Thoracic aorta (tissue), 2 donors: ENCODE data around the gene CUBN. TPM values are rescaled to one million over a fixed set of nuclear protein-coding genes. Genes with fewer than 3 reads are reported as not detected.

Source experiments
- ATAC-seq: fragments of 150-250 bp; one replicate; pipeline ENCODE4 v1.8.0; 2017; ENCODE audit warnings: low read depth; ENCODE audit not compliant: insufficient number of reproducible peaks, low FRiP score
- DNase-seq: peaks from one replicate; pipeline ENCODE4 v3.0.0-alpha.2; 2020; ENCODE audit warnings: low spot score
- H3K27ac ChIP-seq, 2 donors: fragments of 200-600 bp; sonication (generic); 1 replicate in 1 of 2; 2 replicates in 1 of 2; pipeline ENCODE4 v1.5.1; 2016; ENCODE audit warnings: mild to moderate bottlenecking in 2 of 2, moderate library complexity in 2 of 2
- H3K27me3 ChIP-seq: fragments of 200-600 bp; sonication (generic); replicated peaks from 2 replicates; pipeline ENCODE4 v1.6.0; 2016; ENCODE audit warnings: mild to moderate bottlenecking; ENCODE audit not compliant: insufficient read depth
- H3K36me3 ChIP-seq: fragments of 200-600 bp; sonication (generic); one replicate; pipeline ENCODE4 v1.5.1; 2016
- H3K4me1 ChIP-seq, 2 donors: fragments of 200-600 bp; sonication (generic); 1 replicate in 1 of 2; 2 replicates in 1 of 2; pipeline versions ENCODE4 v1.5.1 to v1.6.0; 2016; ENCODE audit warnings: low read depth in 2 of 2, mild to moderate bottlenecking in 1 of 2; ENCODE audit not compliant: control insufficient read depth in 1 of 2
- H3K4me3 ChIP-seq: fragments of 200-600 bp; sonication (generic); 2 replicates; pipeline ENCODE4 v1.5.1; 2016; ENCODE audit warnings: mild to moderate bottlenecking
- H3K9me3 ChIP-seq: fragments of 200-600 bp; sonication (generic); 2 replicates; pipeline ENCODE4 v1.5.1; 2016
- total RNA-seq, 2 donors: library from RNA; depleted of rRNA; stranded (reverse); fragments of >200 nt; gene quantifications; one replicate each; pipeline versions ENCODE4 v1.1.0 to v1.2.3, GENCODE V29; 2016
- TF ChIP-seq, protein P1 (sequence below): fragments of 200-600 bp; sonication (generic); IDR thresholded peaks from one replicate; pipeline ENCODE4 v1.5.1; 2019; ENCODE audit warnings: antibody characterized with exemption

The CUBN gene
- total RNA-seq, 2 donors from 2014 or later, result 4.1 to 4.6 TPM

DNA sequence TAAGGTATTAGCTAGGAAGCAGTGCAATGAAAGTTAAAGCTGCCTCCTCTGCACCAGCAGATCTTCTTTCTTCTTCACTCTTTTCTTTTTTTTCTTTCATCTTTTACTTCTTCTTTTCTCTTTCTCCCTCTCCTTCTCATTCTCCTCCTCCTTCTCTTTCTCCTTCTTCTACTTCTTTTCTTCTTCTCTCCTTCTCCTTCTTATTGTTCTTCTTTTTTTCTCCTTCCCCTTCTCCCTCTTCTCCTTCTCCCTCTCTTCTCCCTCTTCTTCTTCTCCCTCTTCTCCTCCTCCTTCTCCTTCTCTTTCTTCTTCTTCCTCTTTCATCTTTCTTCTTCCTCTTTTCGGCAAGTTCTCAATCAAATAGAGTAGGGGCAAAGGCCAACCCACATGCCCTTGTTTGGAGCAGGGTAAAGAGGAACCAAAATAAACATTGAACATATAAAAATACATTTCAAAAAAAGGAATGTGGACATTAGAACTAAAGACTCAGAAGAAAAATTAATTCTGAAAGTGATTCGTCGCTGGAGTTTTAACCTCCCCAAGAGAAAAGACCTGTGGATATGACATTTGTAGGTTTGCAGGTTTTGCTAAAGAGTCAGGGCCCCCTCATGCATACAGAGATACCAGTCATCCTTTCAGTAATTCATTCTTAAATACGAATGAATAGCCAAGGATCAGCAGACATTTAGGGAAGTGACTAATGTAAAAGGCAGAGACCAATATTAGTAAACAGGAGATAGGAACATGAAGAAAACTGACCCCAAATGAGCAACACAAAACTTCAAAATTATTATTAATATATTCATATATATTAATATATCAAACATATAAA is 219.4 kb downstream of the CUBN start:
- no peaks in the 10 kb centered on the region for H3K4me1 ChIP-seq
- ATAC-seq (no peak), DNase-seq (no peak)
- H3K27me3 ChIP-seq, result no peaks in the 10 kb centered on the region
- H3K9me3 ChIP-seq, result no peaks in the 10 kb centered on the region
- TF ChIP-seq, protein P1, sequence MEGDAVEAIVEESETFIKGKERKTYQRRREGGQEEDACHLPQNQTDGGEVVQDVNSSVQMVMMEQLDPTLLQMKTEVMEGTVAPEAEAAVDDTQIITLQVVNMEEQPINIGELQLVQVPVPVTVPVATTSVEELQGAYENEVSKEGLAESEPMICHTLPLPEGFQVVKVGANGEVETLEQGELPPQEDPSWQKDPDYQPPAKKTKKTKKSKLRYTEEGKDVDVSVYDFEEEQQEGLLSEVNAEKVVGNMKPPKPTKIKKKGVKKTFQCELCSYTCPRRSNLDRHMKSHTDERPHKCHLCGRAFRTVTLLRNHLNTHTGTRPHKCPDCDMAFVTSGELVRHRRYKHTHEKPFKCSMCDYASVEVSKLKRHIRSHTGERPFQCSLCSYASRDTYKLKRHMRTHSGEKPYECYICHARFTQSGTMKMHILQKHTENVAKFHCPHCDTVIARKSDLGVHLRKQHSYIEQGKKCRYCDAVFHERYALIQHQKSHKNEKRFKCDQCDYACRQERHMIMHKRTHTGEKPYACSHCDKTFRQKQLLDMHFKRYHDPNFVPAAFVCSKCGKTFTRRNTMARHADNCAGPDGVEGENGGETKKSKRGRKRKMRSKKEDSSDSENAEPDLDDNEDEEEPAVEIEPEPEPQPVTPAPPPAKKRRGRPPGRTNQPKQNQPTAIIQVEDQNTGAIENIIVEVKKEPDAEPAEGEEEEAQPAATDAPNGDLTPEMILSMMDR, result no peak
- H3K27ac ChIP-seq, result no peak overlapping the region
- H3K4me3 ChIP-seq, result no peak overlapping the region
- H3K36me3 ChIP-seq, result no peaks in the 10 kb centered on the region

- H3K4me3 ChIP-seq, result no peak overlapping the region
- H3K27me3 ChIP-seq, result no peaks in the 10 kb centered on the region
- ATAC-seq, result no peak
- DNase-seq, result no peak
- H3K36me3 ChIP-seq, result no peaks in the 10 kb centered on the region
- H3K4me1 ChIP-seq, result no peaks in the 10 kb centered on the region
- H3K27ac ChIP-seq, result no peak overlapping the region
- TF ChIP-seq, protein P1, result no peak
- no peaks in the 10 kb centered on the region for H3K9me3 ChIP-seq
Measured at GRCh38 chr10:16909271-16909767, 220.3 kb downstream of the CUBN start.

- ATAC-seq (no peak), DNase-seq (no peak)
- Histone ChIP-seq H3K4me3 (no peak overlapping the region), H3K4me1 (no peaks in the 10 kb centered on the region), H3K27me3 (no peaks in the 10 kb centered on the region), H3K27ac (no peak overlapping the region), H3K36me3 (no peaks in the 10 kb centered on the region), H3K9me3 (no peaks in the 10 kb centered on the region)
- TF ChIP-seq, protein P1, result no peak
Measured at GRCh38 chr10:16907687-16908086, 221.9 kb downstream of the CUBN start.

DNA sequence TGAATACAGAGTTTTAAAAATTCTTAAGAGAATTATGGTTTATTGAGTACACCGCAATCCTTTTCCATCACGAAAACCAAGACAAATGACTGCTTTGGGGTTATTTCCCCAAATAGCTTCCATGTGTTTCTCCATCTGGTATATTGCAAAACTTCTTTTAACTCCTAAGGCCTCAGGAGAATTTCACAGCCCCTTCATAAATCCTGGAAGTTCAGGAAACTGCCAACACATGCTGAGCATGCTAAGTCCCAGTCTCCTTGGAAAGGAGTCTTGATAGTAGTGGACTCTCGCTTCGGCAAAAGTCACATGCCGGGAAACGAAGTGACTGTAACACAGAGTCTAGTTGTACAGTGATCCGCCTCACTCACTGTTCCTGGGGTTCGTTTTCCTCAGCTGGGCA is 224.3 kb downstream of the CUBN start:
- no peak overlapping the region for H3K4me3 ChIP-seq
- DNase-seq (no peak), ATAC-seq (no peak)
- no peaks in the 10 kb centered on the region for H3K27me3 ChIP-seq
- no peaks in the 10 kb centered on the region for H3K4me1 ChIP-seq
- H3K36me3 ChIP-seq, result no peaks in the 10 kb centered on the region
- TF ChIP-seq, protein P1, result no peak
- H3K27ac ChIP-seq, result no peak overlapping the region
- H3K9me3 ChIP-seq, result no peaks in the 10 kb centered on the region

- no peaks in the 10 kb centered on the region for H3K27me3 ChIP-seq
- DNase-seq (no peak), ATAC-seq (no peak)
- TF ChIP-seq, protein P1, result no peak
- H3K36me3 ChIP-seq, result no peaks in the 10 kb centered on the region
- H3K9me3 ChIP-seq, result no peaks in the 10 kb centered on the region
- no peak overlapping the region for H3K27ac ChIP-seq
- H3K4me1 ChIP-seq, result no peaks in the 10 kb centered on the region
- no peak overlapping the region for H3K4me3 ChIP-seq
Measured at GRCh38 chr10:16904639-16905061, 225.0 kb downstream of the CUBN start.
